Measurements from ENCODE around the gene PPP1R36.
"Not testable (repeated sequence)": the region's sequence is repeated elsewhere in the genome, so short reads cannot be mapped to it uniquely, and the experiment has no call there.

Gene PPP1R36

DNA sequence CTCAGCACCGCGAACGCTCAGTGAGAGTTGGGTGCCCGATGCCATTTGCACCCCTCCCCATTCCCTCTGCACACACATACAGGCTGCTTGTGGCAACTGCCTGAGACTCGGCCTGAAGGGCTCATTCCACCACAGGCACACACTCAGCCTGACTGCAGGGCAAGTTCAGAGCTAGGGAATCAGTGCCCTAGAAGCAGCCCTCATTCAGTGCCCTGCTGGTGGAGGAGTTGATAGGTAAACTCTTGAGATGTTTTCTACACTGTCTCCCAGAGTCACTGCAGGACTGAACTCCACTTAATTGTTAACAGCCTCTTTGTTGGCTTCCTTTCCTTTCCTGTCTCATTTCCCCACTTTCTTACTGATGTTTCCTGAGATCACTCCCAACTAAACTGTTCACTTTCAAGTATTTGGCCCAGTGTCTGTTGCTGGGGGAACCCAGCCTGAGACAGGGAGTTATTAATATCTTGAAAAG, 16.9 kb downstream of the PPP1R36 start:
- DNase-seq (ENCODE audit: low spot score): no peak

DNA sequence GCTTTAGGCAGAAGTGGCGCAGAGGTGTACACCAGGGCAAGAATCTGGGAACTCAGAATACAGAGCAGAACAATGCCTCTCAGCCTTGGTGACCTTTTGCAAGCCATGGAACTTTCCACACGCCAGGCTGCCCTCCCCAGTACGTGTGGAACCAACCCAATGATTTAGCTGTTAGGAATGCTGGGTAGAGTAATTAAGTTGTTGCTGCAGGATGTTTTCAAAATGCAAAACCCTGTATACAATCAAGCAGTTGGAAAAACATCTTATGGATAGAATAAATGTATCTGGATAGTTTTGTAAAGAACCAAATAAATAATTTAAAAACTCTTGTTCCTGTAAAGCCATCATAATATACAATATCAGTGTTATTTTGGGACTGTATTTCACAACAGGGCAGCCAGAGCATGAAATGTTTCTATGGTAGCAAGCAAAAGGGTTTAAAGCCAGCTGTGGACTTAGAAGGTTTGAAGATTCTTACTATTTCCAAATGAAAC, 19.4 kb downstream of the PPP1R36 start:
- DNase-seq (ENCODE audit: low spot score): peak; percentile 34

DNA sequence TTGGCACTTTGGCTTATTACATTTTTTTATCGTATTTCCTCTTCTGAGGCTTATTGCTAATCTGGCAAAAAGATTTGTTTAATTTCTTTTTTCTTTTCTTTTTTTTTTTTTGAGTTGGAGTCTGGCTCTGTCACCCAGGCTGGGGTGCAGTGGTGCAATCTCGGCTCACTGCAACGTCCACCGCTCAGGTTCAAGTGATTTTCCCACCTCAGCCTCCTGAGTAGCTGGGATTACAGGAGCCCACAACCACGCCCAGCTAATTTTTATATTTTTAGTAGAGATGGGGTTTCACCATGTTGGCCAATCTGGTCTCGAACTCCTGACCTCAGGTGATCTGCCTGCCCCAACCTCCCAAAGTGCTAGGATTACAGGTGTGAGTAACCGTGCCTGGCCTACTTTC, 19.9 kb downstream of the PPP1R36 start:
- DNase-seq (ENCODE audit: low spot score): not testable (repeated sequence)

DNA sequence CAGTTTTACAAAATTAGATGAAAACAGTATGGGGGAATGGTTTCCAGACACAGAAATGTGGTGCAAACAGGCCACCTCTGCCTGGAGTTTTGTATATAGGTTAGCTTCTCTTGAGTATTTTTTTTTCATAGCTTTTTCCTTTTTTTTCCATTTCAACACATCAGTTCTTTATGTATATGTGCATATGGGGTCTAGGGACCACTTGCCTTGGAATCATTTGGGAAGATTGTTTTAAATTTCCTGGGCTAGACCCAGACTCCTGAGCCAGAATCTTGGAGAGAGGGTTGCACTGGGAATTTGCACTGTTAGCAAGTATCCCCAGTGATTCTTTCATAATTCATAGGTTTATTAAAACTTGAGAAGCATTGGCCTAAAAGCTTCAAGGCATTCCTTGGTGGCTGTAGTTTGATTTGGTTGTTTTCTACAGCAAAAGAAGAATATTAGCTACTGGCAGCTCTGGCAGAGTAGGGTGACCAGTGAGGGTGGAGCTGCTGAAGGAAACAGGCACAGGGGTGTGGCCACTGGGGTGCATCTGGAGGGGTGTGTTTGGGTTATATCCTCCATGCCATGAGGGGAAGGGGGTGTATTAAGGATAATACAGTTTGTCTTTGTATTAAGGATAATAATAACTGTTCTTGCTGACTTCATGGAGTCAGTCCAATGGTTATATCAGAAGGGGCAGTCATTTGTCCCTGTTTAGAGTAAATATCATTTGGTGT, 22.8 kb downstream of the PPP1R36 start:
- no peak for DNase-seq (ENCODE audit: low spot score)

DNA sequence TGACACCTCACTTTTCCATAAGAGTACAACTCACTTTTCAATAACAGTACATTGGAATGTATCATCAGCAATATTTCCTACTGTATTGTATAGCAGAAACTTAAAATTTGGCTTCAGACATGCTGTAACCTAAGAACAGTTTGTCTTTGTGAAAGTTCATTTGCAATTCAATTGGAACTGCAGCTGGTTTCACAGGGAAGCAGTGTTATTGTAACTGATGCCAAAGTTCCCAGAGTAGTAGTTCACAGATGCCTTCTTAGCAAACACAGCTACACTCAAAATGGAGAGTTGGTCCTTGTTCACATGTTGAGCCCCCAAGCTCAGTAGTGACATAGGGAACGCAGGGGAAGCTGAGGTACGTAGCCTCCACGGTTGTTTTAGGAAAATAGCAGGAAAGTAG, 23.3 kb downstream of the PPP1R36 start:
- DNase-seq (ENCODE audit: low spot score): no peak

DNA sequence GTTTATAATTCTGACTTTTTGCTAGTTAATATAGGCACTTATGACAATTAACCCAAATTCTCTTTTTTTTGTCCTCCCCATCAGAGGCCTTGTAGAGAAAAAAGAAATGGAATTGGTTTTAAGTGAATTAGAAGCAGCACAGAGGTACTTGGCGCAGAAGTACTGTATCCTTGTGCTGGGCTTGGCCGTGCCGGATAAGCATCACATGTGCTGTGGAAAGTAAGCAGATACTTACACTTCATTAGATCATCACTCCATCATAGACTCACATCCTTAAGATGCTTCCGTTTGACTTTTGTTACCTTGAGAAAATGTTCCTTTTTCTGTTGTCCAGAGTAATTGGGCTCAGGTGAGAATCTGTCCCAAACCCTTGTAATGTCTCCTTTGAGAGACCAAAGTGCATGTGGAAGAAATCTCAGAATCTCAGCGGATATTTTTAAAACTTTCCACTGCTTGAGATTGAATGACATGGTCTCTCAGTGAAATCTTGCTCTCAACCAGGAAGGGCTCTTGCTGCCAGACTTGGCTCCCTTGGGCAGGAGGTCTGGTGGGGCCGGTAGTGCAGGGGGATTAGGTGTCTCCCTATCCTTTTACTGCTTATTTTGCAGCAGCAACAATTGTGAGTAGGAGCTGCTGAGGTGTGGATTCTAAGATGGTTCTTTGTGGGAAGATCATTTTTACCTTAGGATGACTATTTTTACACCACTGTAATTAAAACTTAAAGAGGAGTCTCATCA, 24.8 kb downstream of the PPP1R36 start:
- DNase-seq (ENCODE audit: low spot score): no peak

DNA sequence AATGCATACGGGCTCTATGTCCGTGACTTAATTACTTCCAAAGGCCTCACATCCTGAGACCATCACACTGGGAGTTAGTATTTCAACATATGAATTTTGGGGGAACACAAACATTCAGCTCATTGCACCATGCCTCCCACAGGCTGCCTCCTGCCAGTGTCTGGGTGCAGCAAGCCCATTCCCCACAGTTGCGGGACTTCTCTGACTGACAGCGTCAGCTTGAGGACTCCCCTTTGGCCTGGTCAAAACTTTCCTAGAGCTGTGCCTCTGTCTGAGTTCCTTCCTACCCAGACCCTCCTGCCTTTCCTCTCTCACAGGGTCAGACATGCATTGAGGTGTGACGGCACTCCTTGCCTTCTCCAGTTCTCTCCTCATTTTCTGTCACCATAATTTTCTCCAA, 27.4 kb downstream of the PPP1R36 start:
- DNase-seq (ENCODE audit: low spot score): no peak

DNA sequence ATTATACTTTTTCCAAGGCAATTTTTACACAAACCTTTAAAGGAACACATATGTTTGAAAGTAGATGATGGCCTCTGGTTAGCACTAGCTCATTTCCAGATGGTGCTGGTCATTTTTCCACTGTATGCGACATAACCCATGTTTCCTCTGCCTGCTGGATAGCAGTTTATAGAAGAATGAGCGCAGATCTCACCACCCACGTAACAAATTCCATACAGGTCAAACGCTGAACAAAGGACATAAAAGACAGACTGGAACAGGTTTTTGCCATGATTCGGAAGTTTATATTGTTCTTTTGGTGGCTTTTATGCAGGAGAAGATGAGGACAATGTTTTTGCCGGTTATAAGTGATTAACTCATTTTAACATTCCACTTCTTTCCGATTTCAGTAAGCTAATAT, 30.7 kb downstream of the PPP1R36 start:
- no peak for DNase-seq (ENCODE audit: low spot score)

DNA sequence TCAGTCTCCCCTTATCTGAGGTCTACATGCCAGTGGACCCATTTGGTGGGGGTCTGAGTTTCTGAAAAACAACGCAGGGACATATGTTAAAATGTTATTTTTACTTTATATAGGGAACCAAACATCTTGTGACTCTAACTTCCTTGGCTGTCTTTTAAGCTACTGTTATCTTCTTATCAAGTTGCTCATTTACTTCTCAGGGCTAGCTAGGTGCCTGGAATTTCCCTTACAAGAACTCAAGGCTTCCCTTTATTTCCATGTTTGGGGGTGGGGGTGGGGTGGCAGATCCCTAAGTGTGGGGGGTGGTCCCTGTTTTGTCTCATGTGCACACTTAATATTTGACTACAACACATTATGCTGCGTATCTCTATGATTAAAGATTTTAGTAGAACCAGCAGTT, 31.6 kb downstream of the PPP1R36 start:
- no peak for DNase-seq (ENCODE audit: low spot score)

DNA sequence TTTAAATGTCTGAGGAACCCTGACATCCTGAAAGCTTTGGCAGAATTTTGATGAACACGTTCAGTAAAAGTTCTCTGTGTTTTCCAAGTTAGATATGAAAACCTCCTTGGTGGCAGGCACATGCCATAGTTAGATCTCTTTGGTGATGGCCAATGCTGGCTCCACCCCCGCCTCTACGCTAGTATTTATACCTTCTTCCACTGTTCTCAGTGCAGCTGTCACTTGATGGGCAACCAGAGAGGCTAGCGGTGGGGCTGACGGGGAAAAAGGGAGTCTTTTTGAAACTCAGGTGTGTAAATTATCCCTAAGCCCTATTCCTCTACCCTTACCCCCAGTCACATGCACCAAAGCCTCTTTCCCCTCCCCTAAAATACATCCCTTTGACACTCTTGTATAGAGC, 32.1 kb downstream of the PPP1R36 start:
- no peak for DNase-seq (ENCODE audit: low spot score)

DNA sequence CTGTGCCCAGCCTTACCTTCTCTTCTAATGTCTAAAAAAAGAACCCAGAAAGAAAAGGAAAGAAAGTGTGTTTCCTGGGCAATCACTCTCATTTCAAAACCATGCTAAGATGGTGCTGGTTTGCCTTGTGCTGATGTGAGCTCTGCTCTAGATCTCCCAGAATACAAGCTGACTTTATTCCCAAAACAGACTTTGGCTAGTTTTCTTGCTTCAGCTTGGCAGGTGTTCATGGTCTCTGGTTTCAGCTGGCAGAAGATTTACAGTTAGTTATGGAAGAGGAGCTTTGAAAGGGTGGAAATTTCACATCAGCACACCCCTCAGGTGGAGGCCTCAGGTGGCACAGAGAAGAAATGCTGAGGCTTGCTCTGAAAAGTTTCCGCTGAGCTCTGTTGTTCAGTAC, 34.4 kb downstream of the PPP1R36 start:
- no peak for DNase-seq (ENCODE audit: low spot score)

DNA sequence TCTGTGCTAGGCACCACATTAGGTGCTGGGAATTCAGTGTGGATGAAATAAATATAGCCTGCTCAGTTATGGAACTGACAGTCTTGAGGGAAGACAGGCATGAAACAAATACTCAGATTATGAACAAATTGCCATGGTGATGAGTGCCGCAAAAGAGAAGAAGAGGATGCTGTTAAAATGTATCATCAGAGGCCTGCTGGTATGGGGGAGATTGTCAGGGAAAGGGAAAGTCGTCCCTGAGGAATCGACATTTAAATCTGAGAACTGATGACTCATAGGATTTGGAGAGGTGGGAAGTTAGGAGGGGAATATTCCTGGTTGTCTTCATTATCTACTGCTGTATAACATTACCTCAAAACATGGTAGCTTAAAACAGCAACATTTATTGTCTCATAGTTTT, 42.0 kb downstream of the PPP1R36 start:
- DNase-seq (ENCODE audit: low spot score): no peak

DNA sequence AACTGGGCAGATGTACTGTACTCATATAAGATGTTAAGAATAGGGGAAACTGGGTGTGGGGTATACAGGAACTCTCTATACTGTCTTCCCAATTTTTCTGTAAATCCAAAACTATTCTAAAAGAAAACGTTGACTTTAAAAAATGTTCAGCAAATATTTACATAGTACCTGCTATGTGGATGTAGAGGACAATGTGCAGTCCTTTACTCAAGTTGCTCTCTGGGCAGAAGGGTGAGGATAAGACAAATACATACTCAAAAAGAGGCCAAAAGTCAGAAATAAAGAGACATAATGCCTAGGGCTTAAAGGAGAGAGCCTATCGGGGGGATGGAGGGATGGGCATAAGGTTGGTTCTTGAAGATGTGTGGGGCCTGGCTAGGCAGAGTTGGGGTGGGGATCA, 44.7 kb downstream of the PPP1R36 start:
- no peak for DNase-seq (ENCODE audit: low spot score)

DNA sequence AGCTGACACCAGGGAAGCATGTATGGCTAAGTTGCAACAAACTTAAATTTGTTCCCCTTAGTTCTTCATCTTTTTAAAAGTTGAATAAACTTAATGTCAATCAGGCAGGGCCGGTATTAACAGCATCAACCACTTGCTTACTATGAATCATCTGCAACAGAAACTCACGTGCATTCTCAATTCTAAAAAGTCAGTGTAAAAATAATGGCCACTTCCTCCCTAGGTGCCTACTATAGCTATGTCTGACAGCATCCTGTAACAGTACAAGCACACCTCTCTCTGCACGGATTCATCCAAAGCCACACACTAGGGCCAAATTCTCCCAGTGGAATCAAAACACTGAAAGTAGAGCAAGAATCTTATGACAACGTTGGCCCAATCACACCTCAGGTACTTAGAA, 48.6 kb downstream of the PPP1R36 start:
- DNase-seq (ENCODE audit: low spot score): no peak

DNA sequence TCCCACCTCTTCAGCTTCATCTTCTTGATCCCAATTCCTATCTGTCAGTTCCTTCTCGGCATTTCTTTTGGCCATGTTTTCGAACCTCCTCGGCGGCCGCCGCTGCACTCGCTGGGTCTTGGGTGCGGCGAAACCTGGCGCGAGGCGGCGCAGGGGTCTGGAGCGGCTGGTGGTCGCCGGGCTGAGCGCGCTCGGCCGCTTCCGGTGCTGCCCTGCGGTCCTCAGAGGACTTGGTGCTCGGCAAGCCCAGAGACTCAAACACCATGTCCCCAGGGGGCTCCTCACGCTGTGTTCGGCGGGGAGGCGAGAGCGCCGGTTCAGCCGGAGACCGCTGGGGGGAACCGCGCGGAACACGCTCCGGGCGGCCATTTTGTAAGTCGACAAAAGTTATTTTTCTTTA, 51.8 kb downstream of the PPP1R36 start:
- no peak for DNase-seq (ENCODE audit: low spot score)

DNA sequence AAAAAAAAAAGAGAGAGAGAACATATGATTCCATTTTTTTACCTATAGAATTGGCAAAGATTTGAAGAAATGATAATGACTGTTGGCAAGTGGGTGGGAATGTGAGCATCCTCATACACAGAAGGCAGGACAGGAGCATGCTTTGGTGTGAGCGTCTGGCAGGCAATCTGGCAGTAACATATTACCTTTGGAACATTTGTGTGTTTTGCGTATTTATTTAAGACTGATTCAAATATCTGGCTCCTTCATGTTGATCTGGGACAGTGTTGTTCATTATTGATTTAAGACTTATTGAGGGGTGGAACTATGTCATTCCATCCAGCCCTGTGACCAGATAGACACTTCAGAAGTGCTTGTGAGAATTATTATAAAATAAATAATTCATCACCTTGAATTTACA, 53.1 kb downstream of the PPP1R36 start:
- DNase-seq (ENCODE audit: low spot score): no peak

DNA sequence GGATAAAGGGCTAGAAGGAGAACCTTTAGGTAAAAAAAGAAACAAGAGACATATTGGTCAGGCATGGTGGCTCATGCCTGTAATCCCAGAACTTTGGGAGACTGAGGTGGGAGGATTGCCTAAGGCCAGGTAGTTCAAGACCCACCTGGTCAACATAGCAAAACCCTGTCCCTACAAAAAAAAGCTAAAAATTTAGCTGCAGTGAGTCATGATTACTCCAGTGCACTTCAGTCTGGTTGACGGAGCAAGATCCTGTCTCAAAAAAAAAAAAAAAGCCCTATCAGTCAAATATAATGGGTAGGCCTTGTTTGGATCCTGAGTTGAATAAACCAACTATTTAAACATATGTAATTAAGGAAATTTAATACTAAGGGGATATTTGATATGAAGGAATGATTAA, 54.2 kb downstream of the PPP1R36 start:
- DNase-seq (ENCODE audit: low spot score): no peak

DNA sequence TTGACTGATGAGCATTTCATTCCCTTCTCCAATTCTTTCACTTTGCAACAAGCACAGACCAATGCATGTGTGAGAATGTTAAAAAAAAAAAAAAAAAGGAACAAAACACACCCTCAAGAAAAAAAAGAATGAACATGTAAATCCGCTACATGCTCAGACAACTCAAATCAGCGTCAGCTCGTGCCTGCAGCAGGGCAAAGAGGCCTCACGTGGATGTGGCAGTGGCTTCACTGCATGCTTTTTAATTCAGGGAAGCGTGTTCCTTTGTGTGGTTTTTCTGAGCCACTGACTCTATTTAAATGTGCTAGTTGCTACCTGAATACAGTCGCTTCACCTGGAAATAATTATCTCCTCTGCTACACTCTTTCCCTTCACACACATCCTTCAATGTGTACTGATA, 55.1 kb downstream of the PPP1R36 start:
- DNase-seq (ENCODE audit: low spot score): no peak

DNA sequence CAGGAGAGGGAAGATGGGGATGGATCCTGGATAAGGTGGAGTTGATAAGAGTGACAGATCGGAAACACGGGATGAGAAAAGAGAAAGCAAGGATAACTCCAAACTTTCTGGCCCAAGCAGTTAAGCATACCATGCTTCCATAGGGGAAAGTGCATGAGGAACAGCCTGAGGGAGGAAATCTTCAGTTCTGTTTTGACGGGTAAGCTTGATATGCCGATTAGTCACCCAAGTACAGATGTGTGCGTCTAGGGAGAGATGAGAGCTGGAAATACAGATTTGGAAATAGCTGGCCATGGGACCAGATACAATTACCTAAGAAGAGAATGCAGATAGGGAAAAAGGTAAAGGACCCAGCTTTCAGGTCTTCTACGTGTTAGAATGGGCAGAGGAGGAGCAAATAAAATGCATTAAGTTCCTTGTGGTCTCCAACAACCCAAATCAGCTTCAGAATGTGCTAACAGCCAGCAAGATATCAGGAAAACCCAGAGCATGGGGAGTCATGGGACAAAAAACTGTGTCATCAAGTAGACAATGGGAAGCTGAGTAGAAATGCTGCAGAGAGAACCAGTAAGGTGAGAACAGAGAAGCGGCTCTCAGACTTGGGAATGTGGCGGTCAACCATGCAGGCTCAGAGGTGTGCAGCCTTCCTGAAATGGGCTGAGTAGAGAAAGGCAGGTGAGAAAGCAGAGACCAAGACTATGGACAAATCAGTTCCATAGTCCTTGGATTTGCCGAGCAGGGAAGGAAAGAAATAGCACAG, 56.3 kb downstream of the PPP1R36 start:
- no peak for DNase-seq (ENCODE audit: low spot score)

DNA sequence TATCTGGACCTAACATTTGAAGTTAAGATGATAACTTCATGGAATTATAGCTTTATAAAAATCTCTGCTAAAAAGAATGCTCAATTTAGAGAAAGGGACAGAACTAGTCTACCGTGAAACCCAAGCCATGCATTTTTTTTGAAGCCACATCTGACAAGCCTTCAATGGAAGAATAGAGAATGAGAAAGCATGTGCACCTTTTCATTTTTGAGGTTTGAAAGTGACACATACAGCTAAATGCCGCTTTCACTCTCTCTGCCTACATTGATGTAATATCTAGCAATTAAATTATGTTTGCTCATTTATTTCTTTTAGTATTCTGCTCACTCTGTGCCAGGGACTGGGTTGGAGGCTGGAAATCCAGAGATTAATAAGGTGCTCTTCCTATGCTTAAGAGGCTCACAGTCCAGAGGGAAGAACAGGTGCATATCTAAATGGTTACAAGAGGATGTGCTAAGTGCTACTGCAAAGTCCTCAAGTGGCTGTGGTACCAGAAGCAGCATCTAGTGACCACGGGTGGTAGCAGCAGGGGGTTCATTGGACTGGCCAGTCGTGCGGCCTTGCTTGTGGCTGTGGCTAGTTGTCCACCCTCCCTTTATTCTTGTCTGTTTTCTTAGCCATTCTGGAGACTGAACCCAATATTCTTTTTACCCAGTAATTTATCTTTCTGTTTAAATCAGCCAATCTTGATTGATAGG, 60.4 kb downstream of the PPP1R36 start:
- DNase-seq (ENCODE audit: low spot score): no peak

DNA sequence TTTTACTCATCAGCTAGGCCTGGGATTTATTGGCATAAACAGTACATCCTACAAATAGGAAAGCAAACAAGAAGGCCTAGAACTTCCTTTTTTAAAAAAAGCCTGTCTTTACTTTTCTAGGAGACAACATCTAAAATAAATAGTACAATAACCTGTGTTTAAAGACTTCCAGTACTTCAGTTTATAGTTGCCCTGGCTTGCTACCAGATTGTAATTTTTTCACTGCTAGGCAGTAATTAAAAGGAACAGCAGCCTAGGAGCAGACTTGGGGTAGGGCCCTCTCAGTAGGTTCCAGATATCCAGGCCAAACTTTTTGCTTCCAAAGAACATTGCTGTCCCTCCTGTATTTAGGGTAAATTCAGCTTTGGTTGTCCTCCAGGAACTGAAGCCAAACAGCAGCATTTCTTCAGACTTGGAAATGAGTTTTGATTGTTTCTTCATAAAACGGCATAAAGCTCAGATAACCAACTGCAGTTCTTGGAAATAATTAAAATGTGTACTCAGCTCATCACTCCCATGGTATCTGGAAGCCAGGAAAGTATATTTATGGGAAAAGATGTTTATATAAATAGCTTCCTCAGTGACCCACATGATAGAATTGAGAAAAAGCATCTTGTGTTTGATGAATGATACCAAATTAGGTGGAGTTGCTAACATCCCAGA, 61.7 kb downstream of the PPP1R36 start:
- peak; percentile 28 for DNase-seq (ENCODE audit: low spot score)

DNA sequence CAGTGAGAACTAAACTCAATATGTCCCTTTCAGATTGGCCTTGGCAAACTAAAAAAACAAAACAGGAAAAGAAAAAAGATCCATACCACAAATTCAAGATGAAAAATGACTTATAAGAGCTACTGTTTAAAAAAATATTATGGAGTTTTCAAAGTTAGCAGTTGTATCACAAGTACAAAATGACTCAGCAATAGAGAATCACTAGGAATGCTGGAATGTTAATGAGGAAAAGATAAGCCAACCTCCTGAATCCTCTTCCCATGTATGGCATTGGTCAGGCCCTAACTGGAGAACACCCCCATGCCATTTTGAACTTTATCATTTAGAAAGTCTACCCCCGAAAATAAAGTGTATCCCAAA, 62.2 kb downstream of the PPP1R36 start:
- peak; percentile 36 for DNase-seq (ENCODE audit: low spot score)
